ENCODE measurements around the gene USP20. TPM values are rescaled to one million over a fixed set of nuclear protein-coding genes. Genes with fewer than 3 reads are reported as not detected.
A peak's percentile ranks its signal among the peaks of the same experiment; 100 is the strongest.

USP20 gene
- total RNA-seq (2014; rRNA removed; shearing (Covaris generic)): 14.4 and 15.5 TPM in 2 replicates
- 24.1 and 26.1 TPM in 2 replicates for total RNA-seq (2022)
- percentile 53 among the genes with signal in this experiment for Bru-seq, nascent RNA
- percentile 54 among the genes with signal in this experiment for BruChase-seq, experiment 1, labeled RNA remaining after a 6-hour chase
- BruChase-seq, experiment 2, labeled RNA remaining after a 2-hour chase: percentile 52 among the genes with signal in this experiment
- long read RNA-seq, full-length matches to known transcripts: 14 of 36 reads
- long read RNA-seq, partial matches to known transcripts: 3 of 36 reads
- long read RNA-seq, other reads (novel, unspliced or antisense): 19 of 36 reads

DNA sequence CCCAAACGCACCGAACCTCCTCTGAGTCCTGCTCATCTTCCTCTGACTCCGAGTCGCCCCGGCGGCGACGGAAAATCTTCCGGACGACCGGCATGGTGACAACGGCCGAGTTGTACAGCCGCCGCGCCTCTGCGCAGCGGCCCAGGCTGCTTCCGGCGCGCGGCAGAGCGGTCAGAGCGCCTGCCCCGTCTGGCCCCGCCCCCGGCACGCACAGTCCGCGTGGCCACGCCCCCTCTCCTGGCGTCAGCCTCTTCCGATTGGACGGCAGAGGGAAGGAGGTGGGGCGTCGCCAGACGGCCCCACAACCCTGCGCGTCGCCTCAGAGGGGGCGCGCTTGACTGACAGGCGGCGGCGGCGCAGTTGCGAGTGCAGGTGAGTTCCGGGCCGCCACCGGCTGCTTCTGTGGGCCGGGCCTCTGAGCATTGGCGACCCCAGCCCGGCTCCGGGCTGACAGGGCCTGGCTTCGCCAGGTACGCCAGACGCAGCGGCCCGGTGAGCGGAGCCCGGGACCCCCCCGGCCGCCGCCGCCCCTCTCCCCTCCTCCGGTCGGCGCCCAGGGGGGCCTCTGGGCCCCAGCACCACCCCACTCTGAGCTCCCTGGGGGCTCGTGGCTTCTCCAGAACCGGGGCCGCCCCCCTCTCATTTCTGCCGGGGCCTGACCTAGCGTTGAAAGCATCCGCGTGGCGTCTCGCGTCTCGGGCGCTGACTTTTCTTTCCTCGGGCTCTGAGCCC lies at the start of gene USP20, which contains the start of gene C9orf78:
Gene USP20 (plus strand): TSS at position 331 of the 732 bp plus-strand sequence. CDS start 17,098 bp downstream, outside the sequence.
Gene C9orf78 (minus strand): TSS at position 148 of the 732 bp plus-strand sequence. CDS start 54 bp downstream, at position 94.
- POLR2A ChIA-PET: interaction anchor here (1.9 kb wide), 1 partner anchor 50 kb away, joined by 7 read pairs; no protein-coding TSS in a partner anchor
- peaks cover 7% of the 10 kb centered on the region; the same call in 1 of the 2 replicates for H4K20me1 ChIP-seq (ENCODE audit: insufficient read depth, low read length)
- CTCF ChIA-PET (ENCODE audit: unreplicated experiment): interaction anchor here (0.6 kb wide), 1 partner anchor 12 kb away, joined by 3 read pairs; no protein-coding TSS in a partner anchor
- H3K4me1 ChIP-seq (ENCODE audit: insufficient read depth, low read length, poor library complexity, severe bottlenecking): peaks cover 46% of the 10 kb centered on the region
- H3K9me3 ChIP-seq (ENCODE audit: low read length): no peaks in the 10 kb centered on the region
- peak within 1 kb of the TSS; percentile 49 for H3K27ac ChIP-seq (ENCODE audit: low read depth, low read length, poor library complexity, severe bottlenecking)
- peak within 1 kb of the TSS; percentile 68 for H2AFZ ChIP-seq (ENCODE audit: low read length)
- DNase-seq (ENCODE audit: low spot score): peak; percentile 99
- no TSS peak for BruUV-seq (replicated peaks)
- intact Hi-C loops (cut with micrococcal nuclease; ENCODE audit: unreplicated experiment): loop anchor here (2.0 kb wide), 2 partner anchors 50 to 208 kb away; partner anchors contain the start of gene FNBP1
- H3K9me2 ChIP-seq (ENCODE audit: insufficient read depth, low read length): no peaks in the 10 kb centered on the region
- H3K4me2 ChIP-seq (ENCODE audit: low read length): peak within 1 kb of the TSS; percentile 96
- H3K4me3 ChIP-seq (ENCODE audit: low read depth, low read length, poor library complexity, severe bottlenecking): peak within 1 kb of the TSS; percentile 93
- H3K36me3 ChIP-seq (ENCODE audit: insufficient read depth, low read length): peaks cover 29% of the 10 kb centered on the region
- TF ChIP-seq, protein P1, sequence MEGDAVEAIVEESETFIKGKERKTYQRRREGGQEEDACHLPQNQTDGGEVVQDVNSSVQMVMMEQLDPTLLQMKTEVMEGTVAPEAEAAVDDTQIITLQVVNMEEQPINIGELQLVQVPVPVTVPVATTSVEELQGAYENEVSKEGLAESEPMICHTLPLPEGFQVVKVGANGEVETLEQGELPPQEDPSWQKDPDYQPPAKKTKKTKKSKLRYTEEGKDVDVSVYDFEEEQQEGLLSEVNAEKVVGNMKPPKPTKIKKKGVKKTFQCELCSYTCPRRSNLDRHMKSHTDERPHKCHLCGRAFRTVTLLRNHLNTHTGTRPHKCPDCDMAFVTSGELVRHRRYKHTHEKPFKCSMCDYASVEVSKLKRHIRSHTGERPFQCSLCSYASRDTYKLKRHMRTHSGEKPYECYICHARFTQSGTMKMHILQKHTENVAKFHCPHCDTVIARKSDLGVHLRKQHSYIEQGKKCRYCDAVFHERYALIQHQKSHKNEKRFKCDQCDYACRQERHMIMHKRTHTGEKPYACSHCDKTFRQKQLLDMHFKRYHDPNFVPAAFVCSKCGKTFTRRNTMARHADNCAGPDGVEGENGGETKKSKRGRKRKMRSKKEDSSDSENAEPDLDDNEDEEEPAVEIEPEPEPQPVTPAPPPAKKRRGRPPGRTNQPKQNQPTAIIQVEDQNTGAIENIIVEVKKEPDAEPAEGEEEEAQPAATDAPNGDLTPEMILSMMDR (conservative IDR thresholded peaks at IDR 0.05; ENCODE audit: low read length): no peak
- no peak for TF ChIP-seq EZH2phosphoT487 (IDR thresholded peaks at IDR 0.05; ENCODE audit: borderline replicate concordance, low read depth, low read length)
- H3K79me2 ChIP-seq (ENCODE audit: insufficient read depth, low read depth, low read length): peaks cover 30% of the 10 kb centered on the region

DNA sequence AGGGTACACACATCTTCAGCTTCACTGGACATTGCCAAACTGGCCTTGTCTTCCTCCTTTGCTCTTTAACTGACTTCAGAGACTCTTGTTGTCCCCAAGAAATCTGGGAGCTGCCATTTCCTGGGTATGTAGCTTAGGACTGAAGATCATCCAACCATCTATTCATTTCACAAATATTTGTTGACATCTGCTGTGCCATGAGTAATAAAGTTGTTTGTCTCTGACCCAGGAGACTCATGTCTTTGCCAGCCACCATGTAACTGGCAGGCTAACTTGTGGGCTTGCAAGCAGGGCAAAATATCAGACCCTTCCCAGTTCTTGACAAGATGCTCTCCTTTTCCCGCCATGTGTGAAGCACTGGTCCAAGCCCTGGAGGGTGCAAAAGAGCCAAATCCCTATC lies 49.4 kb upstream of the USP20 start:
- no peak overlapping the region for H3K4me2 ChIP-seq (ENCODE audit: low read length)
- POLR2A ChIA-PET: interaction anchor here (0.6 kb wide), 1 partner anchor 88 kb away, joined by 5 read pairs; no protein-coding TSS in a partner anchor
- no peaks in the 10 kb centered on the region for H3K9me2 ChIP-seq (ENCODE audit: insufficient read depth, low read length)
- no peaks in the 10 kb centered on the region for H4K20me1 ChIP-seq (ENCODE audit: insufficient read depth, low read length)
- no TSS peak for BruUV-seq (replicated peaks)
- H3K36me3 ChIP-seq (ENCODE audit: insufficient read depth, low read length): no peaks in the 10 kb centered on the region
- H3K27ac ChIP-seq (ENCODE audit: low read depth, low read length, poor library complexity, severe bottlenecking): no peak overlapping the region
- TF ChIP-seq, protein P1 (conservative IDR thresholded peaks at IDR 0.05; ENCODE audit: low read length): no peak
- TF ChIP-seq EZH2phosphoT487 (IDR thresholded peaks at IDR 0.05; ENCODE audit: borderline replicate concordance, low read depth, low read length): no peak
- no peaks in the 10 kb centered on the region for H3K79me2 ChIP-seq (ENCODE audit: insufficient read depth, low read depth, low read length)
- intact Hi-C loops (cut with micrococcal nuclease; ENCODE audit: unreplicated experiment): loop anchor here (2.0 kb wide), 1 partner anchor 143 kb away; the partner anchor contains the start of gene ASB6
- no peaks in the 10 kb centered on the region for H3K9me3 ChIP-seq (ENCODE audit: low read length)
- no peak overlapping the region for H3K4me3 ChIP-seq (ENCODE audit: low read depth, low read length, poor library complexity, severe bottlenecking)
- CTCF ChIA-PET (ENCODE audit: unreplicated experiment): no interaction called here
- H2AFZ ChIP-seq (ENCODE audit: low read length): no peak overlapping the region
- H3K4me1 ChIP-seq (ENCODE audit: insufficient read depth, low read length, poor library complexity, severe bottlenecking): peaks cover 5% of the 10 kb centered on the region
- DNase-seq (ENCODE audit: low spot score): no peak

Measured in OCI-LY7 (cell line).